Astrocyte of the cerebellum (primary cell): ENCODE measurements around the gene PRPF19.

Experiments
- DNase-seq: peaks from one replicate; pipeline ENCODE4 v3.0.0-alpha.2; 2011; ENCODE audit warnings: low read depth
- H3K4me3 ChIP-seq: 2 replicates; pipeline ENCODE4 v1.5.1; 2011; ENCODE audit warnings: mild to moderate bottlenecking, low read depth, low read length, moderate library complexity
- in situ Hi-C: cut with HindIII; loops from 2 replicates; pipeline ENCODE4 v1.10.0; 2017; ENCODE audit warnings: low sequenced_read_pairs
- TF ChIP-seq, protein P1 (sequence below): IDR thresholded peaks from 2 replicates; pipeline ENCODE4 v1.5.1; 2012; ENCODE audit warnings: low read length, low read depth, moderate library complexity, mild to moderate bottlenecking; ENCODE audit errors: missing control alignments

PRPF19 gene

DNA sequence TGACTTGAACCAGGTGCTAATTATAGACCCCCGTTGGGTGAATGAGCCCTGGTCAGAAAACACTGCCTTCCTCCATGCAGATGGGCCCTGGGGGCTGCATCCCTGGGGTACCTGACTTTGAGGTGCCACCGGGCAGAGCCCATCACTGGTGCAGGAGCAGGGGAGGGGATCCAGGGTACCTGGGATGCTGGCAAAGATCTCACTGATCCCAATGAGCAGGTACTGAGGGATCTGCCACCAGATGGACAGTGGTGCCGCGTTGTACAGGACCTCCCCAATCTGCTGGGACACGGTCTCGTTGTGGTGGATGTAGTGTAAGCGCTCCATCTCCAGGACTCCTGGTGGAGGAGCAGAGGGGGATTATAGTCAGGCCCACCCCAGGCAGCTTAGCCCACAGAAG is 32.9 kb upstream of the PRPF19 start:
- H3K4me3 ChIP-seq, result no peak overlapping the region
- TF ChIP-seq, protein P1, sequence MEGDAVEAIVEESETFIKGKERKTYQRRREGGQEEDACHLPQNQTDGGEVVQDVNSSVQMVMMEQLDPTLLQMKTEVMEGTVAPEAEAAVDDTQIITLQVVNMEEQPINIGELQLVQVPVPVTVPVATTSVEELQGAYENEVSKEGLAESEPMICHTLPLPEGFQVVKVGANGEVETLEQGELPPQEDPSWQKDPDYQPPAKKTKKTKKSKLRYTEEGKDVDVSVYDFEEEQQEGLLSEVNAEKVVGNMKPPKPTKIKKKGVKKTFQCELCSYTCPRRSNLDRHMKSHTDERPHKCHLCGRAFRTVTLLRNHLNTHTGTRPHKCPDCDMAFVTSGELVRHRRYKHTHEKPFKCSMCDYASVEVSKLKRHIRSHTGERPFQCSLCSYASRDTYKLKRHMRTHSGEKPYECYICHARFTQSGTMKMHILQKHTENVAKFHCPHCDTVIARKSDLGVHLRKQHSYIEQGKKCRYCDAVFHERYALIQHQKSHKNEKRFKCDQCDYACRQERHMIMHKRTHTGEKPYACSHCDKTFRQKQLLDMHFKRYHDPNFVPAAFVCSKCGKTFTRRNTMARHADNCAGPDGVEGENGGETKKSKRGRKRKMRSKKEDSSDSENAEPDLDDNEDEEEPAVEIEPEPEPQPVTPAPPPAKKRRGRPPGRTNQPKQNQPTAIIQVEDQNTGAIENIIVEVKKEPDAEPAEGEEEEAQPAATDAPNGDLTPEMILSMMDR, result no peak
- DNase-seq, result no peak
- in situ Hi-C loops, result no loop called here

DNA sequence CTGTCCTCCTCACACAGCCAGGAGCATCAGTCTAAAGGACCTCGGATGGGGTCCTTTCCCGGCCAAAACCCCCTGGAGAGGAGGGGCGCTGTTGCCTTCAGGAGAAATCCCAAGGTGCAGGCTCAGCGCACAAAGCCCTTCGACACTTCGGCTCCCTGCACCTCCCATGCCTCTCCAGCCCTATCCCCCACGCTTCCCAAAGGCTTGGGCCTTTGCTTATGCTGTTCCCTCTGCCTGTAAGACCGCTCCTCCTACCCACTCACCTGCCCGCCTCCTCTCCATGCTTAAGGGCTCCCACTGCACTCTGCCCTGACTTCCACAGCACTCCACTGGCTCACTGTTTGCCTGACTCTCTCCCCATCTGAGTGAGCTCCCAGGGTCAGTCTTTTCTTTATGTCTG is 32.1 kb upstream of the PRPF19 start:
- in situ Hi-C loops, result no loop called here
- DNase-seq, result no peak

DNA sequence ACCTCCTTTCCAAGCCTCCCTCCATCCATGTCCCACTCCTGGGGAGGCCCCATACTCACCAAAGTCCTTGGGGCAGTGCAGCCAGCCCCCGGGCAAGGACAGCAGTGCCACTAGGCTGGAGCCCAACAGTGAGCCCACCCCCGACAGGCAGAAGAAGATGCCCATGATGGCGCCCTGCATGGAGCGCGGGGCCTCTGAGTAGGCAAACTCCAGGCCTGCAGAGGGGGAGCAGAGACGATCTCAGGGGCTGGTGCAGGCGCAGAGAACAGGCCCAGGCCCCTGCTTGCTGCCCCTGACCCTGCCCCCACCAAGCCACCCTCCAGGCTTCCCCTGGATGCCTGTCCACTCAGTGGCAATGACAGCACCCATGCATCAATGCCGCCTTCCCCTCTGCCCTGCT is 31.4 kb upstream of the PRPF19 start:
- in situ Hi-C loops, result no loop called here
- no peak overlapping the region for H3K4me3 ChIP-seq
- no peak for DNase-seq
- TF ChIP-seq, protein P1, result no peak

More for the DNA sequence above, 32.1 kb upstream of the PRPF19 start:
- no peak overlapping the region for H3K4me3 ChIP-seq
- TF ChIP-seq, protein P1, result no peak

DNA sequence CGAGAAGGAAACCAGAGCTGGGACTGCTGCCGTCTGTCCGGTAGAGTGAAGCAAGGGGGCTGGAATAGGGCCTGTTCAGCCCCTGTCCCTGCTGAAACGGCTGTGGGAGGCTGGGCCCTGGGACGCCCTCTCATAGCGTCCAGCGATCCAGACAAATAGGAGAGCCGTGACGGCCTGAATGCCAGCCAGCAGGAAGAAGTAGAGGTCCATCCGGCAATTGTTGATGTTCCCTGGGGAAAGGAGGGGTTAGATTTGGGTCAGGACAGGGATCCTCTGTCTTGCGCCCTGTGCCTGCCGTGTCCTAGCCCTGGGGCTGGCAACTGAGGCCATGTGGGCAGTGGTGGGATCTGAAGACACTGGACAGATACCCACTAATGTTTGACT is 30.8 kb upstream of the PRPF19 start:
- no peak for DNase-seq
- in situ Hi-C loops, result no loop called here
- TF ChIP-seq, protein P1, result no peak
- H3K4me3 ChIP-seq, result no peak overlapping the region

DNA sequence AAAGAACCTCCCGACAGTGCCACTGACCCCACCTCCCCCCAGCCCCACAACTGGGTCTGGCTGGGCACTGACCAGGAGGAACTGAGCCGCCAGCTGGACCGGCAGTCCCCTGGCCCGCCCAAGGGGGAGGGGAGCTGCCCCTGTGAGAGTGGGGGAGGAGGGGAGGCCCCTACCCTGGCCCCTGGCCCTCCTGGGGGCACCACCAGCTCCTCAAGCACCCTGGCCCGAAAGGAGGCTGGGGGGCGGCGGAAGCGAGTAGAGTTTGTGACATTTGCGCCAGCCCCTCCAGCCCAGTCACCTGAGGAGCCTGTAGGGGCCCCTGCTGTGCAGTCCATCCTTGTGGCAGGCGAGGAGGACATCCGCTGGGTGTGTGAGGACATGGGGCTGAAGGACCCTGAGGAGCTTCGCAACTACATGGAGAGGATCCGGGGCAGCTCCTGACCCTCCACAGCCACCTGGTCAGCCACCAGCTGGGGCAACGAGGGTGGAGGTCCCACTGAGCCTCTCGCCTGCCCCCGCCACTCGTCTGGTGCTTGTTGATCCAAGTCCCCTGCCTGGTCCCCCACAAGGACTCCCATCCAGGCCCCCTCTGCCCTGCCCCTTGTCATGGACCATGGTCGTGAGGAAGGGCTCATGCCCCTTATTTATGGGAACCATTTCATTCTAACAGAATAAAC is 30.2 kb upstream of the PRPF19 start:
- no peak for DNase-seq
- TF ChIP-seq, protein P1, result no peak
- H3K4me3 ChIP-seq, result no peak overlapping the region
- in situ Hi-C loops, result no loop called here

DNA sequence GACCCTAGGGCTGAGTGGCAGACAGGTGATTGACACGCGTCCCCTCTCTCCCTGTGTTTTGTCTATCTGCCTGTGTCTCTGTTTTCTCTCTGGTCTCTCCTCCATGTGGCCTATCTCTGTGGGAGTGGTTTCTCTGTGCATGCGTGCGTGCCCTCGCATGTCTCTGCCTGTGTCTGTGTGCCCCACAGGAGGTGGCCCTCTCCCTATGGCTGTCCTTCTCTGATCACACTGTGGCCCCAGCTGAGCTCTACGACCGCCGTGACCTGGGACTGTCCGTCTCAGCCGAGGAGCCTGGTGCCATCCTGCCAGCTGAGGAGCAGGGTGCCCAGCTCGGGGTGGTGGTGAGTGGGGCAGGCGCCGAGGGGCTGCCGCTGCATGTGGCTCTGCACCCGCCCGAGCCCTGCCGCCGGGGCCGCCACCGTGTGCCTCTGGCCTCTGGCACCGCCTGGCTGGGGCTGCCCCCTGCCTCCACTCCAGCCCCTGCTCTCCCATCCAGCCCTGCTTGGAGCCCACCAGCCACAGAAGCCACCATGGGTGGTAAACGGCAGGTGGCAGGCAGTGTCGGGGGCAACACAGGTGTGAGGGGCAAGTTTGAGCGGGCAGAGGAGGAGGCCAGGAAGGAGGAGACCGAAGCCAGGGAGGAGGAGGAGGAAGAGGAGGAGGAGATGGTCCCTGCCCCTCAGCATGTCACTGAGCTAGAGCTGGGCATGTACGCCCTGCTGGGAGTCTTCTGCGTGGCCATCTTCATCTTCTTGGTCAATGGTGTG is 29.5 kb upstream of the PRPF19 start:
- H3K4me3 ChIP-seq, result no peak overlapping the region
- in situ Hi-C loops, result no loop called here
- DNase-seq, result no peak
- TF ChIP-seq, protein P1, result no peak
